HG03159 (cell line): ENCODE results near the gene BAD.
"Not testable (repeated sequence)": the region's sequence is repeated elsewhere in the genome, so short reads cannot be mapped to it uniquely, and the experiment has no call there.

Experiments used
- ATAC-seq: cut with Tn5 transposase; IDR thresholded peaks from one replicate; pipeline ENCODE4 v1.9.1; 2021; ENCODE audit warnings: mild to moderate bottlenecking, moderate library complexity; ENCODE audit not compliant: unreplicated experiment

BAD gene

GRCh38 chr11:64315667-64316526 is 31.4 kb upstream of the BAD start:
- not testable (repeated sequence) for ATAC-seq

- ATAC-seq, result no peak
Measured at GRCh38 chr11:64314805-64315561, 30.5 kb upstream of the BAD start.

GRCh38 chr11:64314146-64314804 is 29.8 kb upstream of the BAD start:
- no peak for ATAC-seq

GRCh38 chr11:64313491-64314145 is 29.2 kb upstream of the BAD start:
- no peak for ATAC-seq

- no peak for ATAC-seq
Measured at GRCh38 chr11:64312947-64313346, 28.5 kb upstream of the BAD start.

- not testable (repeated sequence) for ATAC-seq
Measured at GRCh38 chr11:64307795-64308194, 23.3 kb upstream of the BAD start.

- no peak for ATAC-seq
Measured at GRCh38 chr11:64306876-64307622, 22.6 kb upstream of the BAD start.

GRCh38 chr11:64306563-64306875 is 22.1 kb upstream of the BAD start:
- no peak for ATAC-seq

- ATAC-seq, result peak; percentile 27
Measured at GRCh38 chr11:64305691-64306562, 21.5 kb upstream of the BAD start.

- peak; percentile 70 for ATAC-seq
Measured at GRCh38 chr11:64305075-64305690, 20.7 kb upstream of the BAD start, which contains the start of gene ESRRA. ESRRA (plus strand) TSS chr11:64305524; CDS start chr11:64307180, 1,656 bp downstream.

GRCh38 chr11:64304316-64305072 is 20.0 kb upstream of the BAD start:
- ATAC-seq, result no peak

- ATAC-seq, result no peak
Measured at GRCh38 chr11:64304032-64304315, 19.5 kb upstream of the BAD start.

- ATAC-seq, result no peak
Measured at GRCh38 chr11:64303109-64304031, 18.9 kb upstream of the BAD start.

GRCh38 chr11:64299847-64300648 is 15.6 kb upstream of the BAD start, which contains the start of gene CATSPERZ:
CATSPERZ (plus strand) TSS chr11:64300358; CDS start chr11:64300411, 53 bp downstream.
- no peak for ATAC-seq

GRCh38 chr11:64298966-64299846 is 14.7 kb upstream of the BAD start:
- no peak for ATAC-seq
